Erythroblast (primary cell): ENCODE results near the gene AAK1.

Source experiments
- GATA1 ChIP-seq: IDR thresholded peaks from 2 replicates; pipeline ENCODE4 v1.6.1; 2011; ENCODE audit warnings: low read depth, mild to moderate bottlenecking, control low read depth, low read length, moderate library complexity
- POLR2A ChIP-seq: IDR thresholded peaks from 2 replicates; pipeline ENCODE4 v1.6.1; 2011; ENCODE audit warnings: mild to moderate bottlenecking, low read length

DNA sequence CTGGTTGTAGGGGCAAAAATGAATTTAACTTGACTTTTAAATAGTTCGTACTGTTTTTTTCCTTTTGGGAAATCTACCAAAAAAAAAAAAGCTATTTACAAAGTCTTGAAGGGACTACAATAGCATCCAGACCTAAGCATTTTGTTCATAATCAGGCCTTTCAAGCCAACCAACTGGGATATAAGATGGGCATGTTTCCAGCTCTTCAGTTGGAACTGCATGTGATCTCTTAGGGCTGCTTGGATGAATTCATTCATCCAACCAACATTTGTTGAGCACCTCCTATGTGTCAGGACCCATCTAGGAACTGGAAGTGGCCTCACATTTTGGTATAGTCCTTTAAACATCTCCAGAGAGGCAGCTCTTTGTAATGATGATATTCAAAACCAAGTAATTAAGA, 98.6 kb downstream of the AAK1 start:
- TF ChIP-seq POLR2A (no peak), GATA1 (no peak)
